Spinal cord (tissue), 10 donors: Measurements from ENCODE around the gene PBXIP1. TPM values are rescaled to one million over a fixed set of nuclear protein-coding genes. Genes with fewer than 3 reads are reported as not detected.
"Not testable (repeated sequence)": the region's sequence is repeated elsewhere in the genome, so short reads cannot be mapped to it uniquely, and the experiment has no call there.

Experiments
- DNase-seq, 6 donors: peaks; one replicate each; pipeline versions ENCODE4 v3.0.0 to v3.0.0-alpha.2; 2013 to 2015; ENCODE audit warnings: low spot score in 6 of 6, low read depth in 4 of 6
- H3K27ac ChIP-seq: one replicate; pipeline ENCODE4 v1.5.1; 2013; ENCODE audit warnings: low read depth, low read length, control low read depth
- H3K27me3 ChIP-seq: one replicate; pipeline ENCODE4 v1.6.1; 2013; ENCODE audit warnings: low read length; ENCODE audit not compliant: control insufficient read depth, insufficient read depth
- H3K36me3 ChIP-seq: one replicate; pipeline ENCODE4 v1.6.1; 2013; ENCODE audit warnings: low read length; ENCODE audit not compliant: control insufficient read depth, insufficient read depth
- H3K4me1 ChIP-seq: one replicate; pipeline ENCODE4 v1.6.1; 2013; ENCODE audit warnings: low read length; ENCODE audit not compliant: control insufficient read depth, insufficient read depth
- H3K4me3 ChIP-seq: one replicate; pipeline ENCODE4 v1.5.1; 2013; ENCODE audit warnings: low read depth, low read length, control low read depth
- H3K9me3 ChIP-seq: one replicate; pipeline ENCODE4 v1.6.1; 2013; ENCODE audit warnings: low read length; ENCODE audit not compliant: control insufficient read depth, insufficient read depth
- WGBS: methylation state at CpG from one replicate; pipeline ENCODE4 v1.1.5; 2013; ENCODE audit warnings: missing lambda C conversion rate; ENCODE audit not compliant: insufficient coverage; 5-methylcytosine and 5-hydroxymethylcytosine counted together
- polyA plus RNA-seq, 2 donors: library from polyadenylated mRNA; unstranded; fragments of 120-200 nt; gene quantifications; one replicate each; pipeline ENCODE4 v1.2.1, GENCODE V29; 2013; ENCODE audit not compliant: insufficient read length in 2 of 2
- total RNA-seq, 2 donors: library from RNA; depleted of rRNA in 1 of 2; stranded (reverse); fragments of 120-200 nt in 1 of 2; fragments of >200 nt in 1 of 2; gene quantifications; one replicate each; pipeline versions ENCODE4 v1.2.3 to v1.2.4, GENCODE V29; 2013 to 2014
- donor health status: healthy.

Gene PBXIP1
- total and polyA plus RNA-seq, 4 donors, result 57.5 to 143 (median 67.3) TPM

DNA sequence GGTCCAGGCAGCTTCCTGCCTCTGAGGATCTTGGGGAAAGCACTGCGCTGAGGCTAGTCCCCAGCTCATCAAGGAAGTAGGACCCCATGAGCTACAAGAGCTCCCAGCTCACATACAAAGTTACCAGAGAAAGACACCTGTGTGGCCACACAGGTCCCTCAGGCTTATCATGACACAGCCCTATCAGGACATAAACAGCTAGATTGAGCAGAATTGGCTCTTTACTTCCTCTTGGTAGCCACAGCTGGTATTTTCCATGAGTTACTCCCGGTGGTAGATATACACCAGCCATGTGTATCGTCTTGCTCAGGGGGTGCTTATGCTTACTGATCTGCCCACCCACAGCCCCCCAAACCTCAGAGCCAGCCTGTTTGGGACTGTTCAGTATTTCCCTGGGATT lies 38.7 kb upstream of the PBXIP1 start:
- H3K27me3 ChIP-seq, result no peaks in the 10 kb centered on the region
- peaks cover 20% of the 10 kb centered on the region for H3K36me3 ChIP-seq
- 90% methylated on average over 3 of the region's 3 CpGs for WGBS
- DNase-seq, result no peak
- no peaks in the 10 kb centered on the region for H3K9me3 ChIP-seq
- H3K27ac ChIP-seq, result no peak overlapping the region
- peaks cover 11% of the 10 kb centered on the region for H3K4me1 ChIP-seq
- no peak overlapping the region for H3K4me3 ChIP-seq

DNA sequence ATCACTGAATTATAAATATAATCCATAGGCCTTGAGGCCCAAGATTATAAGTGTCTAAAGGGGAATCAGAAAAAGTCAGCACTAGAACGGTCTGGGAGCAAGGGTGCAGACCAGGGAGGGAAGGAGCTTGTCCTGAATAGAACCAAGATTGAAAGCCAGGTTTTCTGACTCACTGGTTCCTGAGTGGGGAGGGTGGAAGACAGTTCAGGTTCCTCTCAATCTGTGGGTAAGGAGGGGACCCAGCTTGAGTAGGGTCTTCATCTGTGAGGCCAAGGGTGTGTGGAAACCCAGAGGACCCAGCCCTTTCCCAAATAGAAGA lies 38.3 kb upstream of the PBXIP1 start:
- Histone ChIP-seq H3K36me3 (peaks cover 24% of the 10 kb centered on the region), H3K27ac (no peak overlapping the region), H3K9me3 (no peaks in the 10 kb centered on the region), H3K27me3 (no peaks in the 10 kb centered on the region), H3K4me3 (no peak overlapping the region), H3K4me1 (peaks cover 8% of the 10 kb centered on the region)
- no peak for DNase-seq
- WGBS, result 93% methylated on average over 1 of the region's 1 CpG

DNA sequence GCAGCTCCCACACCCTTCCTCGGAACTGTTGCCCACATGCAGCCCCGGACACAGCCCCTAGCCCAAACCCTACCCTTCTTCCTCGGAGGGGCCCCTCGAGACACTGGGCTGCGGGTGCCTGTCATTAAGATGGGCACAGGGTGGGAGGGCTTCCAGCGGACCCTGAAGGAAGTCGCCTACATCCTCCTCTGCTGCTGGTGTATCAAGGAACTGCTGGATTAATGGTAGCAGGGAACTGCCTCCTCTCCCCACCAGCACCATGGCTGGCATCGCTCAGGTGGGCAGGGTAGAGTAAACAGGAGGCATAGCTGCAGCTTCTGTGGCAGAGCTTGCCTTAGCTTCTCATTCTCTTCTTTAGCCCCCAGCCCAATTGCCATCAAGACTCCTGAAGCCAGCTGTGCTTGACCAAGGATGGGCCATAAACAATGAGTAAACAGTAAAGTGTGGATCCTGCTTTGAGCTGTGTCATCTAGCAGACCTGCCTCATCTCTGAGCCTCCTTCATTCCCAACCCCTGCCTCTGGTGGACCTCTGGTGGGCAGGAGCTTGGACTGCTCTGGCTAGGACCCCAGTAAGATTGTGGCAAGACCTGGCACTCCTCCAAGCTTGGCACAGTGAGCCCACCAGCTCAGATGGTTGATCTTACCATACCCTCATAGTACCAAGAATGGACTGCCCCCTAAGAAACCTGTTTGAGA lies 37.8 kb upstream of the PBXIP1 start, which contains the start of gene LENEP:
LENEP (plus strand) TSS at position 15 of the 697 bp plus-strand sequence; CDS start at position 37, 22 bp downstream.
- no peaks in the 10 kb centered on the region for H3K9me3 ChIP-seq
- no peak for DNase-seq
- no peak within 1 kb of the TSS for H3K27ac ChIP-seq
- H3K36me3 ChIP-seq, result peaks cover 29% of the 10 kb centered on the region
- peaks cover 2% of the 10 kb centered on the region for H3K4me1 ChIP-seq
- 93% methylated on average over 3 of the region's 8 CpGs for WGBS
- no peak within 1 kb of the TSS for H3K4me3 ChIP-seq
- no peaks in the 10 kb centered on the region for H3K27me3 ChIP-seq

DNA sequence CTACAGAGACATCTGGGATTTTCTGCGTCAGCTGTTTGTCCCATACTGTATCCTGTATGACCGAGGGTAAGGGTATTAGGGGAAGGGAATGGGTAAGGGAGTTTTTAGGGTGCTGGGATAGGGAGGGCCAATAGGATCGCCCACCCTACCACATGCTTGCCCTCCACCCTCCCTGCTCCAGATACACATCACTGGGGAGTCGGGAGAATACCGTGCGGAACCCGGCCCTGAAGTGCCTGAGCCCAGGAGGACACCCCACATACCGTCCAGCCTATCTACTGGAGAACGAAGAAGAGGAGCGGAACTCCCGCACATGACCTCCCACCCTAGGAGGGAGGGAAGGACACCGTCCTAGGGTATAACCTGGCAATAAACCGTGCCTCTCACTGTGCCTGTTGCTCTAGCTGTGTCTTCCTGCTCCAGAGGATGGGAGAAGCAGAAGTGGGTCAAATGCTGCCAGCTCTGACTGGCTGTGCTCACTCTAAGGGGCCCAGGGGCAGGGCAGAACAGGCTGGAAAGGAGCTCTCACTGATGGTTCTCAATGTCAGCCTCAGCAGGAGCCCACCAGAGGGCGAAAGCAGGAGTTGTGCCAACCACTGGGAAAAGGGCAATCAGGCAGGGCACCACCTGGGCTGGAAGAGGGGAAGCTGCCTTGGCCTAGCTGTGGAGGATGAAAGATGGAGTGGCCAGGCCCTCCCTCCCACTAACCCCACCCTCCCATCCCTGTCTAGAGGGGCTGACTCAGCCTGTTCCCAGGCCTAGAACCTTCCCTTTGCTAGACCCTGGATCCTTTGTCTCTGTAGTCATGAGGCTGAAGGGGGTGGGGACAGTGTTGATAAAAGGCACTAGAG lies 37.0 kb upstream of the PBXIP1 start:
- 57% methylated on average over 3 of the region's 14 CpGs for WGBS
- H3K36me3 ChIP-seq, result peaks cover 37% of the 10 kb centered on the region
- no peaks in the 10 kb centered on the region for H3K9me3 ChIP-seq
- no peak overlapping the region for H3K4me3 ChIP-seq
- no peak for DNase-seq
- no peaks in the 10 kb centered on the region for H3K27me3 ChIP-seq
- peaks cover 4% of the 10 kb centered on the region for H3K4me1 ChIP-seq
- H3K27ac ChIP-seq, result no peak overlapping the region

DNA sequence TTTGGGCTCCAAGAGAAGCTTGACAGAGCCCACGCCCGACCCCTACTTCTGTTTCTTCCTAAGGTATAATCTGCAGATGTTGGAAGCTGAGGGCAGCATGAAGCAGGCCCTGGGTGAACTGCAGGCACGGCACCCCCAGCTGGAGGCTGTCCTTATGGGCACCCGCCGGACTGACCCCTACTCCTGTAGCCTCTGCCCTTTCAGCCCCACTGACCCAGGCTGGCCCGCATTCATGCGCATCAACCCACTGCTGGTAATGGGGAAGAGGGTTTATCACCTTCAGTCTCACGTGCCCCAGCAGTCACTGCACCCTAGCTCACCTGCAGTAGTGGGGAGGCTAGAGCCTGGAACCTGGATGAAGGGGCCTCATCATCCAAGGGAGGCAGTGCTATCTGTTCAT lies 34.4 kb upstream of the PBXIP1 start:
- no peak overlapping the region for H3K4me3 ChIP-seq
- no peaks in the 10 kb centered on the region for H3K27me3 ChIP-seq
- H3K9me3 ChIP-seq, result no peaks in the 10 kb centered on the region
- no peak overlapping the region for H3K27ac ChIP-seq
- no peak for DNase-seq
- peaks cover 4% of the 10 kb centered on the region for H3K4me1 ChIP-seq
- WGBS, result 100% methylated on average over 2 of the region's 8 CpGs
- H3K36me3 ChIP-seq, result peaks cover 55% of the 10 kb centered on the region

DNA sequence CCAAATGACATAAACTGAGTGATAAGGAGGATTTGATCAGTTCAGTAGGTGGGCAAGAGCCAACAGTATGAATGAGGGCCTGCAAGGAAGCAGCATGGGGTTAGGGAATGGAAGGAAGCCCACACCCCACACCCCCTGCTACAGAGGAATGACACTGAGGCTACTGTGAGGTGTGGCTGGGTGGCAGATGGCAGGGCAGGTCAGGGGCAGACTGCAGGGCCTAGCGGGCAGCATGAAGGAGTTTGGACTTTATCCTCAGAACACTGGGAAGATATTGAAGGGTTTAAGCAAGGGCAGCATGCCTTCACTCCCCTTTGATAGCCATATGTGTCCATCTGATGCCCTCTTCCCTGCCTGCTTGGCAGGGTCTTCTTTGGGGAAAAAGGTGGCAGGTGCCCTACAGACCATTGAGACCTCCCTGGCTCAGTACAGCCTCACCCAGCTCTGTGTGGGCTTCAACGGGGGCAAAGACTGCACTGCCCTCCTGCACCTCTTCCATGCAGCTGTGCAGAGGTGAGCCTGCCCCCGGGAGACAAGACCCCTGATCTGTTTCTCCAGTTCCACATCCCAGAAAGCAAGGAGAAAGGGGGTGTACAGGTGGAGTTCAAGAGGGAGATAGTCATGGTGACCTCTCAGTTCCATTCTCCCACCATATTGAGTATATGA lies 33.4 kb upstream of the PBXIP1 start:
- no peak overlapping the region for H3K27ac ChIP-seq

DNA sequence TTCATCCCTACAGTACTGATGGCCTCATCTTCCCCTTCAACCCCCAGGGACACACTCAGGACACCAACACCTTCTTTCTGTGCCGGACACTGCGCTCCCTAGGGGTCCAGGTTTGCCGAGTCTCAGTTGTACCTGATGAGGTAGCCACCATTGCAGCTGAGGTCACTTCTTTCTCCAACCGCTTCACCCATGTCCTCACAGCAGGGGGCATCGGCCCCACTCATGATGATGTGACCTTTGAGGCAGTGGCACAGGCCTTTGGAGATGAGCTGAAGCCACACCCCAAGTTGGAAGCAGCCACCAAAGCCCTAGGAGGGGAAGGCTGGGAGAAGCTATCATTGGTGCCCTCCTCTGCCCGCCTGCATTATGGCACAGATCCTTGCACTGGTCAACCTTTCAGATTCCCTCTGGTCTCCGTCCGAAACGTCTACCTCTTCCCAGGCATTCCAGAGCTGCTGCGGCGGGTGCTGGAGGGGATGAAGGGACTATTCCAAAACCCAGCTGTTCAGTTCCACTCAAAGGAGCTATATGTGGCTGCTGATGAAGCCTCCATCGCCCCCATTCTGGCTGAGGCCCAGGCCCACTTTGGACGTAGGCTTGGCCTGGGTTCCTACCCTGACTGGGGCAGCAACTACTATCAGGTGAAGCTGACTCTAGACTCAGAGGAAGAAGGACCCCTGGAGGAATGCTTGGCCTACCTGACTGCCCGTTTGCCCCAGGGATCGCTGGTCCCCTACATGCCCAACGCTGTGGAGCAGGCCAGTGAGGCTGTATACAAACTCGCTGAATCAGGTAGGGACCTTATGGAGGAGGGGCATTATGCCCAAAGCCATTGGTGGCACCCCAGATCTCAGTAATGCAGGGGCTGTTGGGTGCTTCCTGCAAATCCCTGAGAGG lies 32.4 kb upstream of the PBXIP1 start:
- Histone ChIP-seq H3K36me3 (peaks cover 55% of the 10 kb centered on the region), H3K27ac (no peak overlapping the region), H3K4me1 (peaks cover 18% of the 10 kb centered on the region), H3K9me3 (no peaks in the 10 kb centered on the region), H3K27me3 (no peaks in the 10 kb centered on the region), H3K4me3 (no peak overlapping the region)
- 93% methylated on average over 11 of the region's 17 CpGs for WGBS
- DNase-seq, result no peak

More for the DNA sequence above, 33.4 kb upstream of the PBXIP1 start:
- Histone ChIP-seq H3K9me3 (no peaks in the 10 kb centered on the region), H3K36me3 (peaks cover 55% of the 10 kb centered on the region), H3K4me1 (peaks cover 9% of the 10 kb centered on the region), H3K27me3 (no peaks in the 10 kb centered on the region), H3K4me3 (no peak overlapping the region)
- WGBS, result 100% methylated on average over 2 of the region's 3 CpGs
- no peak for DNase-seq

DNA sequence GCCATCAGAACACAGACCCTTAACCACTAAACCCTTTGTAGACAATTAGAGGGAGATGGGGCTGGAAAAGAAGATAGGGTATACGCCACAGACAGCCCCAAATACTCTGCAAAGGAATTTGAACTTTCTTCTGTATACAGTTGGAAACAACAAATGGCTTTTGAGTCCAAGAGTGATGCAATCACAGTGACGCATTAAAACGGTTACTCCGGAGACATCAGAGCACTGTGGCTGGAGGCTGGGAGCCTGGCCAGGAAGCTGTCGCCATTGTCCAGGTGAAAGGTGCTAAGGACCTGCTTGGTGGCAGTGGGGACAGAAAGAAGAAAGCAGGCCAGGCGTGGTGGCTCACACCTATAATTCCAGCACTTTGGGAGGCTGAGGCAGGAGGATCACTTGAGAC lies 31.4 kb upstream of the PBXIP1 start:
- DNase-seq, result no peak
- Histone ChIP-seq H3K9me3 (no peaks in the 10 kb centered on the region), H3K4me1 (peaks cover 18% of the 10 kb centered on the region), H3K27ac (no peak overlapping the region), H3K27me3 (no peaks in the 10 kb centered on the region), H3K4me3 (no peak overlapping the region), H3K36me3 (peaks cover 51% of the 10 kb centered on the region)
- 89% methylated on average over 5 of the region's 6 CpGs for WGBS

DNA sequence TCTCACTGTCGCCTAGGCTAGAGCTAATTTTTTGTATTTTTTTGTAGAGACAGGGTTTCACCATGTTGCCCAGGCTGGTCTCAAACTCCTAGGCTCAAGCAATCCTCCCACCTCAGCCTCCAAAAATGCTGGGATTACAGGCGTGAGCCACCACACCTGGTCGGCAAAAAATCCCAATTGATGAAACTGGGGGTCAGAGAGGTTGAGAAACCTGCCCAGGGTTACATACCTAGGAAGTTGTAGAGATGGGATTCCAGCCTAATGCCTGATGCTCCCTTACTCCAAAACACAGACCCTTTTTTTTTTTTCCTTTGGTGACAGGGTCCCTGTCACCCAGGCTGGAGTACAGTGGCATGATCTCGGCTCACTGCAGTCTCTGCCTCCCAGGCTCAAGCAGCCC lies 30.8 kb upstream of the PBXIP1 start:
- 100% methylated on average over 1 of the region's 4 CpGs for WGBS
- not testable (repeated sequence) for H3K4me3 ChIP-seq, H3K27ac ChIP-seq, DNase-seq, H3K9me3 ChIP-seq, H3K27me3 ChIP-seq
- Histone ChIP-seq H3K4me1 (peaks cover 23% of the 10 kb centered on the region), H3K36me3 (peaks cover 51% of the 10 kb centered on the region)
